ENCODE data around the gene CCNA1. TPM values are rescaled to one million over a fixed set of nuclear protein-coding genes. Genes with fewer than 3 reads are reported as not detected.

The CCNA1 gene
- total and polyA plus RNA-seq, 2 of the 13 experiments (the other 11 are each of a cell fraction or from before 2014, with no cell fraction given): not detected

DNA sequence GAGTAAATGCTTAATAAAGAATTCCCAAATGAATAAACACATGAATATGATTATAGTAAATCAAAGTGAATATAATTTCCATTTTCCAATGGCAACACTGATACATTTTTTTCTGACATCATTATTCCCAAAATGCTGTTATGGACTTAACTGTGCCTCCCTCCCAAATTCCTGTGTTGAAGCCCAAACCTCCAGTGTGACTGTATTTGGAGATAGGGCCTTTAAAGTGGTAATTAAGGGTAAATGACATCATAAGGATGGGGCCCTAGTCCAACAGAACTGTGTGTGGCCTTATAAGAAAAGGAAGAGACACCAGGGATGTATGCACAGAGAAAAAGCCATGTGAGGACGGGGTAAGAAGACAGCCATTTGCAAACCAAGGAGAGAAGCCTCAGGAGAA lies 19.1 kb upstream of the CCNA1 start:
- intact Hi-C loops (cut with micrococcal nuclease; ENCODE audit: unreplicated experiment) (no loop called here), in situ Hi-C loops (cut with HindIII; ENCODE audit: extremely low pct_ligation_motif_present, low pct_unique_long_range_greater_than_20kb) (no loop called here)
- Histone ChIP-seq H3K36me3 (replicated peaks in 1 of 2; ENCODE audit: control insufficient read depth in 1 of 2, insufficient read depth in 2 of 2, low read length in 2 of 2) (no peaks in the 10 kb centered on the region), H3K79me2 (ENCODE audit: insufficient read depth, low read length) (no peaks in the 10 kb centered on the region), H4K20me1 (ENCODE audit: insufficient read depth, low read length) (no peaks in the 10 kb centered on the region), H3K27me3 (ENCODE audit: control insufficient read depth in 1 of 2, insufficient read depth in 2 of 2, low read length in 2 of 2) (no peaks in the 10 kb centered on the region), H3K27ac (ENCODE audit: extremely low read length, insufficient read depth, low read length) (no peak overlapping the region), H3K9me3 (ENCODE audit: low read length) (no peaks in the 10 kb centered on the region), H3K4me3 (replicated peaks in 1 of 3; ENCODE audit: insufficient read depth in 1 of 3, low read depth in 2 of 3, low read length in 3 of 3) (no peak overlapping the region), H3K9ac (ENCODE audit: insufficient read depth, low read depth, low read length) (no peak overlapping the region), H3K4me1 (ENCODE audit: insufficient read depth, low read length) (no peaks in the 10 kb centered on the region), H3K4me2 (ENCODE audit: low read depth, low read length) (no peak overlapping the region), H2AFZ (ENCODE audit: low read length) (no peak overlapping the region)
- FAIRE-seq: no peak
- TF ChIP-seq, protein P1, sequence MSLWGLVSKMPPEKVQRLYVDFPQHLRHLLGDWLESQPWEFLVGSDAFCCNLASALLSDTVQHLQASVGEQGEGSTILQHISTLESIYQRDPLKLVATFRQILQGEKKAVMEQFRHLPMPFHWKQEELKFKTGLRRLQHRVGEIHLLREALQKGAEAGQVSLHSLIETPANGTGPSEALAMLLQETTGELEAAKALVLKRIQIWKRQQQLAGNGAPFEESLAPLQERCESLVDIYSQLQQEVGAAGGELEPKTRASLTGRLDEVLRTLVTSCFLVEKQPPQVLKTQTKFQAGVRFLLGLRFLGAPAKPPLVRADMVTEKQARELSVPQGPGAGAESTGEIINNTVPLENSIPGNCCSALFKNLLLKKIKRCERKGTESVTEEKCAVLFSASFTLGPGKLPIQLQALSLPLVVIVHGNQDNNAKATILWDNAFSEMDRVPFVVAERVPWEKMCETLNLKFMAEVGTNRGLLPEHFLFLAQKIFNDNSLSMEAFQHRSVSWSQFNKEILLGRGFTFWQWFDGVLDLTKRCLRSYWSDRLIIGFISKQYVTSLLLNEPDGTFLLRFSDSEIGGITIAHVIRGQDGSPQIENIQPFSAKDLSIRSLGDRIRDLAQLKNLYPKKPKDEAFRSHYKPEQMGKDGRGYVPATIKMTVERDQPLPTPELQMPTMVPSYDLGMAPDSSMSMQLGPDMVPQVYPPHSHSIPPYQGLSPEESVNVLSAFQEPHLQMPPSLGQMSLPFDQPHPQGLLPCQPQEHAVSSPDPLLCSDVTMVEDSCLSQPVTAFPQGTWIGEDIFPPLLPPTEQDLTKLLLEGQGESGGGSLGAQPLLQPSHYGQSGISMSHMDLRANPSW (CRISPR knock-in tag; IDR thresholded peaks at IDR 0.05; ENCODE audit: borderline replicate concordance): no peak
- ChIA-PET CTCF (ENCODE audit: low intra/inter-chr PET ratio, low total read pairs) (no interaction called here), POLR2A (no interaction called here)
- WGBS (ENCODE audit: low lambda C conversion rate): 4% methylated on average over 1 of the region's 1 CpG
- no peak for ATAC-seq
- DNase-seq (ENCODE audit: low spot score): no peak
- no TSS peak for BruUV-seq (replicated peaks)

DNA sequence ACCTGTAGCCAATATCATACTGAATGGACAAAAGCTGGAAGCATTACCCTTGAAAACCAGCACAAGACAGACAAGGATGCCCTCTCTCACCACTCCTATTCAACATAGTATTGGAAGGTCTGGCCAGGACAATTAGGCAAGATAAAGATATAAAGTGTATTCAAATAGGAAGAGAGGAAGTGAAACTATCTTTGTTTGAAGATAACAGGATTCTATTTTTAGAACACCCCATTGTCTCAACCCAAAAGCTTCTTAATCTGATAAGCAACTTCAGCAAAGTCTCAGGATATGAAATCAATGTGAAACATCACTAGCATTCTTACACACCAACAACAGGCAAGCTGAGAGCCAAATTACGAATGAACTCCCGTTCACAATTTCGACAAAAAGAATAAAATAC lies 17.8 kb upstream of the CCNA1 start:
- WGBS (ENCODE audit: low lambda C conversion rate): 1% methylated on average over 3 of the region's 3 CpGs
- H3K27ac ChIP-seq (ENCODE audit: extremely low read length, insufficient read depth, low read length): no peak overlapping the region
- intact Hi-C loops (cut with micrococcal nuclease; ENCODE audit: unreplicated experiment) (no loop called here), in situ Hi-C loops (cut with HindIII; ENCODE audit: extremely low pct_ligation_motif_present, low pct_unique_long_range_greater_than_20kb) (no loop called here)
- no peaks in the 10 kb centered on the region for H3K36me3 ChIP-seq (replicated peaks in 1 of 2; ENCODE audit: control insufficient read depth in 1 of 2, insufficient read depth in 2 of 2, low read length in 2 of 2)
- FAIRE-seq: no peak
- no TSS peak for BruUV-seq (replicated peaks)
- H3K9ac ChIP-seq (ENCODE audit: insufficient read depth, low read depth, low read length): no peak overlapping the region
- no peaks in the 10 kb centered on the region for H3K9me3 ChIP-seq (ENCODE audit: low read length)
- H3K79me2 ChIP-seq (ENCODE audit: insufficient read depth, low read length): no peaks in the 10 kb centered on the region
- H3K27me3 ChIP-seq (ENCODE audit: control insufficient read depth in 1 of 2, insufficient read depth in 2 of 2, low read length in 2 of 2): no peaks in the 10 kb centered on the region
- DNase-seq (ENCODE audit: low spot score): no peak
- H3K4me1 ChIP-seq (ENCODE audit: insufficient read depth, low read length): no peaks in the 10 kb centered on the region
- H4K20me1 ChIP-seq (ENCODE audit: insufficient read depth, low read length): no peaks in the 10 kb centered on the region
- TF ChIP-seq PHB2 (IDR thresholded peaks at IDR 0.05; ENCODE audit: partially characterized antibody) (no peak), LCORL (IDR thresholded peaks at IDR 0.05) (no peak), LCORL (CRISPR knock-in tag; IDR thresholded peaks at IDR 0.05) (no peak), ZNF143 (CRISPR knock-in tag; IDR thresholded peaks at IDR 0.05) (no peak), GABPA (IDR thresholded peaks at IDR 0.05; ENCODE audit: low read depth, low read length) (no peak), GABPA (CRISPR knock-in tag; IDR thresholded peaks at IDR 0.05; ENCODE audit: low read depth) (no peak), ZSCAN29 (CRISPR knock-in tag; conservative IDR thresholded peaks at IDR 0.05) (no peak), KDM1A (CRISPR knock-in tag; IDR thresholded peaks at IDR 0.05) (no peak), GATA4 (IDR thresholded peaks at IDR 0.05; ENCODE audit: borderline replicate concordance, low read depth) (no peak)
- TF ChIP-seq, protein P2, sequence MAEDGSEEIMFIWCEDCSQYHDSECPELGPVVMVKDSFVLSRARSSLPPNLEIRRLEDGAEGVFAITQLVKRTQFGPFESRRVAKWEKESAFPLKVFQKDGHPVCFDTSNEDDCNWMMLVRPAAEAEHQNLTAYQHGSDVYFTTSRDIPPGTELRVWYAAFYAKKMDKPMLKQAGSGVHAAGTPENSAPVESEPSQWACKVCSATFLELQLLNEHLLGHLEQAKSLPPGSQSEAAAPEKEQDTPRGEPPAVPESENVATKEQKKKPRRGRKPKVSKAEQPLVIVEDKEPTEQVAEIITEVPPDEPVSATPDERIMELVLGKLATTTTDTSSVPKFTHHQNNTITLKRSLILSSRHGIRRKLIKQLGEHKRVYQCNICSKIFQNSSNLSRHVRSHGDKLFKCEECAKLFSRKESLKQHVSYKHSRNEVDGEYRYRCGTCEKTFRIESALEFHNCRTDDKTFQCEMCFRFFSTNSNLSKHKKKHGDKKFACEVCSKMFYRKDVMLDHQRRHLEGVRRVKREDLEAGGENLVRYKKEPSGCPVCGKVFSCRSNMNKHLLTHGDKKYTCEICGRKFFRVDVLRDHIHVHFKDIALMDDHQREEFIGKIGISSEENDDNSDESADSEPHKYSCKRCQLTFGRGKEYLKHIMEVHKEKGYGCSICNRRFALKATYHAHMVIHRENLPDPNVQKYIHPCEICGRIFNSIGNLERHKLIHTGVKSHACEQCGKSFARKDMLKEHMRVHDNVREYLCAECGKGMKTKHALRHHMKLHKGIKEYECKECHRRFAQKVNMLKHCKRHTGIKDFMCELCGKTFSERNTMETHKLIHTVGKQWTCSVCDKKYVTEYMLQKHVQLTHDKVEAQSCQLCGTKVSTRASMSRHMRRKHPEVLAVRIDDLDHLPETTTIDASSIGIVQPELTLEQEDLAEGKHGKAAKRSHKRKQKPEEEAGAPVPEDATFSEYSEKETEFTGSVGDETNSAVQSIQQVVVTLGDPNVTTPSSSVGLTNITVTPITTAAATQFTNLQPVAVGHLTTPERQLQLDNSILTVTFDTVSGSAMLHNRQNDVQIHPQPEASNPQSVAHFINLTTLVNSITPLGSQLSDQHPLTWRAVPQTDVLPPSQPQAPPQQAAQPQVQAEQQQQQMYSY (CRISPR knock-in tag; IDR thresholded peaks at IDR 0.05): no peak
- TF ChIP-seq, protein P3, sequence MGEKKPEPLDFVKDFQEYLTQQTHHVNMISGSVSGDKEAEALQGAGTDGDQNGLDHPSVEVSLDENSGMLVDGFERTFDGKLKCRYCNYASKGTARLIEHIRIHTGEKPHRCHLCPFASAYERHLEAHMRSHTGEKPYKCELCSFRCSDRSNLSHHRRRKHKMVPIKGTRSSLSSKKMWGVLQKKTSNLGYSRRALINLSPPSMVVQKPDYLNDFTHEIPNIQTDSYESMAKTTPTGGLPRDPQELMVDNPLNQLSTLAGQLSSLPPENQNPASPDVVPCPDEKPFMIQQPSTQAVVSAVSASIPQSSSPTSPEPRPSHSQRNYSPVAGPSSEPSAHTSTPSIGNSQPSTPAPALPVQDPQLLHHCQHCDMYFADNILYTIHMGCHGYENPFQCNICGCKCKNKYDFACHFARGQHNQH (CRISPR knock-in tag; IDR thresholded peaks at IDR 0.05): no peak
- H2AFZ ChIP-seq (ENCODE audit: low read length): no peak overlapping the region
- POLR2A ChIA-PET: no interaction called here
- no peak for ATAC-seq
- H3K4me3 ChIP-seq (replicated peaks in 1 of 3; ENCODE audit: insufficient read depth in 1 of 3, low read depth in 2 of 3, low read length in 3 of 3): no peak overlapping the region
- no peak overlapping the region for H3K4me2 ChIP-seq (ENCODE audit: low read depth, low read length)
- CTCF ChIA-PET (ENCODE audit: low intra/inter-chr PET ratio, low total read pairs): no interaction called here

All from HepG2 (cell line).